Measurements from ENCODE around the gene LCOR.

DNA sequence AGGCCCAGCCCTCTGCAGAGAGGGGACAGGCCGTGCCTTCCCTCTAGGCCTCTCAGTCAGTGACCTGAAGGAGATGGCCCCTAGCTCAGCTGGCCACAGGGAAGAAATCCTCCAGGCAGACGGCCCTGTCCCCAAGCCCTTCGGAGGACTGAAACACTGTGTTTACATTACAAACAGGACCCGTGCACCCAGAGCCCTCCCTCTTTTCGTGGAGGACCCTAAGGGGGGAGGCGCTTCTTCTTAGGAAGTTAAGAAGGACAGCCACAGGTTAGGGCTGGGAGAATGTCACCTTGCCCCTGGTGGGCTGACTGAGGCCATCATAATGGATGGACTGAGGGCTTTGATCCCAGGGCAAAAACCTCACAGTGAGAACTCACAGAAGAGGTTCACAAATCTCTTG is 198.8 kb downstream of the LCOR start:
- TF ChIP-seq, protein P1, sequence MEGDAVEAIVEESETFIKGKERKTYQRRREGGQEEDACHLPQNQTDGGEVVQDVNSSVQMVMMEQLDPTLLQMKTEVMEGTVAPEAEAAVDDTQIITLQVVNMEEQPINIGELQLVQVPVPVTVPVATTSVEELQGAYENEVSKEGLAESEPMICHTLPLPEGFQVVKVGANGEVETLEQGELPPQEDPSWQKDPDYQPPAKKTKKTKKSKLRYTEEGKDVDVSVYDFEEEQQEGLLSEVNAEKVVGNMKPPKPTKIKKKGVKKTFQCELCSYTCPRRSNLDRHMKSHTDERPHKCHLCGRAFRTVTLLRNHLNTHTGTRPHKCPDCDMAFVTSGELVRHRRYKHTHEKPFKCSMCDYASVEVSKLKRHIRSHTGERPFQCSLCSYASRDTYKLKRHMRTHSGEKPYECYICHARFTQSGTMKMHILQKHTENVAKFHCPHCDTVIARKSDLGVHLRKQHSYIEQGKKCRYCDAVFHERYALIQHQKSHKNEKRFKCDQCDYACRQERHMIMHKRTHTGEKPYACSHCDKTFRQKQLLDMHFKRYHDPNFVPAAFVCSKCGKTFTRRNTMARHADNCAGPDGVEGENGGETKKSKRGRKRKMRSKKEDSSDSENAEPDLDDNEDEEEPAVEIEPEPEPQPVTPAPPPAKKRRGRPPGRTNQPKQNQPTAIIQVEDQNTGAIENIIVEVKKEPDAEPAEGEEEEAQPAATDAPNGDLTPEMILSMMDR (IDR thresholded peaks at IDR 0.05; ENCODE audit: low read depth, low read length): no peak
- no peak for TF ChIP-seq MYC (IDR thresholded peaks at IDR 0.05; ENCODE audit: low read depth, low read length)

Measured in NB4 (cell line).